ENCODE measurements around the gene NDUFB8. TPM values are rescaled to one million over a fixed set of nuclear protein-coding genes. Genes with fewer than 3 reads are reported as not detected.

Gene NDUFB8
- total and polyA plus RNA-seq, 4 donors: 166 to 273 (median 268) TPM

- DNase-seq (ENCODE audit: low read depth in 4 of 6, low spot score in 6 of 6): peak; percentile 21 to 85 (median 52)
- no peaks in the 10 kb centered on the region for H3K9me3 ChIP-seq (ENCODE audit: control insufficient read depth, insufficient read depth, low read length)
- no peak overlapping the region for H3K27ac ChIP-seq (ENCODE audit: low read depth, low read length)
- H3K27me3 ChIP-seq (ENCODE audit: control insufficient read depth, insufficient read depth, low read length): peaks cover 35% of the 10 kb centered on the region
- WGBS (ENCODE audit: insufficient coverage): under 1% methylated on average over 57 of the region's 59 CpGs
- H3K4me1 ChIP-seq (ENCODE audit: control insufficient read depth, insufficient read depth, low read length): peaks cover 22% of the 10 kb centered on the region
- peaks cover 11% of the 10 kb centered on the region for H3K36me3 ChIP-seq (ENCODE audit: control insufficient read depth, insufficient read depth, low read length)
- peak overlapping the region; percentile 33 for H3K4me3 ChIP-seq (ENCODE audit: low read depth, low read length)
Measured at GRCh38 chr10:100482181-100482833, 47.4 kb downstream of the NDUFB8 start.

DNA sequence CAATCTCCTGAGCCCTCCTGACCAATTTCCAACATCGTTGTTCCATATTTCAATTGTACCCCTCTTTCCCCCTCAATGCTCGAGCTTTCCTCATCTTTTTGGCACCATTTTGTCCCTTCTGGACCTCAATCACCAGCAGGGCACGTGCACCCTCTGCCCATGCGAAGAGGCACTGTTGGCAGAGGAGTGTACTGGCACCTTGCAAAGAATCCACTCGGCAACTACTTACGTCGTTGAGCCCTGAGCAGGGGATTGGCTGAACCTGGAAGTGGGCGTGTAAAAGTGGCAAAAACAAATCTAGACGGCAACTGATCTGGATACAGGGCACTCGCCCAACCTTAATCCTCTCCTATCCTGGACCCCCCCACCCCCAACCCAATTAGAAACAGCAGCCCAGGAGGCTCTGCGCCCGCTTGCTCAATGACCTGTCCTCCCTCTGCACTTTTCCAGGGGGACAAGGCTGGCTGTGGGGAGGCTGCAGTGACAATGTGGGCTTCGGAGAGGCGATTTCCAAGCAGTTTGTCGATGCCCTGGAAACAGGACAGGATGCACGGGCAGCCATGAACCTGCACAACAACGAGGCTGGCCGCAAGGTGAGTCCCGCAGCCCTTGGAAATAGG, 48.1 kb downstream of the NDUFB8 start:
- Histone ChIP-seq H3K36me3 (ENCODE audit: control insufficient read depth, insufficient read depth, low read length) (peaks cover 5% of the 10 kb centered on the region), H3K9me3 (ENCODE audit: control insufficient read depth, insufficient read depth, low read length) (no peaks in the 10 kb centered on the region), H3K4me3 (ENCODE audit: low read depth, low read length) (peak overlapping the region; percentile 33), H3K27ac (ENCODE audit: low read depth, low read length) (no peak overlapping the region), H3K27me3 (ENCODE audit: control insufficient read depth, insufficient read depth, low read length) (peaks cover 35% of the 10 kb centered on the region), H3K4me1 (ENCODE audit: control insufficient read depth, insufficient read depth, low read length) (peaks cover 22% of the 10 kb centered on the region)
- peak; percentile 85 to 98 (median 90) for DNase-seq (ENCODE audit: low read depth in 4 of 6, low spot score in 6 of 6)
- 2% methylated on average over 16 of the region's 19 CpGs for WGBS (ENCODE audit: insufficient coverage)

- Histone ChIP-seq H3K4me3 (ENCODE audit: low read depth, low read length) (no peak overlapping the region), H3K36me3 (ENCODE audit: control insufficient read depth, insufficient read depth, low read length) (no peaks in the 10 kb centered on the region), H3K27ac (ENCODE audit: low read depth, low read length) (no peak overlapping the region), H3K9me3 (ENCODE audit: control insufficient read depth, insufficient read depth, low read length) (no peaks in the 10 kb centered on the region), H3K4me1 (ENCODE audit: control insufficient read depth, insufficient read depth, low read length) (peaks cover 19% of the 10 kb centered on the region), H3K27me3 (ENCODE audit: control insufficient read depth, insufficient read depth, low read length) (peaks cover 35% of the 10 kb centered on the region)
- no peak for DNase-seq (ENCODE audit: low read depth in 4 of 6, low spot score in 6 of 6)
- WGBS (ENCODE audit: insufficient coverage): 79% methylated on average over 2 of the region's 2 CpGs
Measured at GRCh38 chr10:100480002-100480401, 49.7 kb downstream of the NDUFB8 start.

- Histone ChIP-seq H3K27me3 (ENCODE audit: control insufficient read depth, insufficient read depth, low read length) (peaks cover 35% of the 10 kb centered on the region), H3K9me3 (ENCODE audit: control insufficient read depth, insufficient read depth, low read length) (no peaks in the 10 kb centered on the region), H3K36me3 (ENCODE audit: control insufficient read depth, insufficient read depth, low read length) (no peaks in the 10 kb centered on the region), H3K4me3 (ENCODE audit: low read depth, low read length) (no peak overlapping the region), H3K4me1 (ENCODE audit: control insufficient read depth, insufficient read depth, low read length) (peaks cover 19% of the 10 kb centered on the region), H3K27ac (ENCODE audit: low read depth, low read length) (no peak overlapping the region)
- WGBS (ENCODE audit: insufficient coverage): no CpG with 5 or more reads among the region's 4 CpGs
- DNase-seq (ENCODE audit: low read depth in 4 of 6, low spot score in 6 of 6): no peak
Measured at GRCh38 chr10:100479037-100479436, 50.6 kb downstream of the NDUFB8 start.

DNA sequence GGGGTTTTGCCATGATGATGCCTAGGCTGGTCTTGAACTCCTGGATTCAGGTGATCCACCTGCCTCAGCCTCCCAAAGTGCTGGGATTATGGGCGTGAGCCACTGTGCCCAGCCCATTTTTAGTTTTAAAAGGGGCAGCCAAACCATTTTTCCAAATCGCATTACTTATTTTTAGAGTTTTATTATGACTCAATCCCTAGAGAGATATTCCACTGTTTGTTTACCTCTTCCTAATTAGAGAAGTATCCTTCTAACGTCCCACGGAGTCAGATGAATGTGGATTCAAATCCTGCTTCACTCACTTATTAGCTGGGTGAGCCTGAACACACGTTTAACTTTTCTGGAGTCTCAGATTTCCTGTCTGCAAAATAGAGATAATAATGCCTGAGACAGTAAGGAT, 51.7 kb downstream of the NDUFB8 start:
- H3K36me3 ChIP-seq (ENCODE audit: control insufficient read depth, insufficient read depth, low read length): no peaks in the 10 kb centered on the region
- no peak for DNase-seq (ENCODE audit: low read depth in 4 of 6, low spot score in 6 of 6)
- peaks cover 32% of the 10 kb centered on the region for H3K27me3 ChIP-seq (ENCODE audit: control insufficient read depth, insufficient read depth, low read length)
- no peaks in the 10 kb centered on the region for H3K9me3 ChIP-seq (ENCODE audit: control insufficient read depth, insufficient read depth, low read length)
- no peak overlapping the region for H3K27ac ChIP-seq (ENCODE audit: low read depth, low read length)
- WGBS (ENCODE audit: insufficient coverage): 100% methylated on average over 1 of the region's 5 CpGs
- H3K4me1 ChIP-seq (ENCODE audit: control insufficient read depth, insufficient read depth, low read length): peaks cover 17% of the 10 kb centered on the region
- no peak overlapping the region for H3K4me3 ChIP-seq (ENCODE audit: low read depth, low read length)

Other genes with a start within 250 kb of the NDUFB8 start
- gene BLOC1S2, start 243.2 kb downstream of the NDUFB8 start, total RNA-seq: 10 to 100 TPM; 46.8 to 80.4 TPM
- 10 to 100 TPM; 83.8 to 96.2 TPM for gene BLOC1S2, start 243.2 kb downstream of the NDUFB8 start, polyA plus RNA-seq (ENCODE audit: insufficient read length in 2 of 2)
- gene PKD2L1, start 199.6 kb downstream of the NDUFB8 start, total RNA-seq: under 1 TPM; 0.33 to 0.59 TPM
- gene PKD2L1, start 199.6 kb downstream of the NDUFB8 start, polyA plus RNA-seq (ENCODE audit: insufficient read length in 2 of 2): under 1 TPM; 0.41 to 0.81 TPM
- 100 to 1,000 TPM; 172 to 322 TPM for gene SCD, start 182.6 kb downstream of the NDUFB8 start, total RNA-seq
- gene SCD, start 182.6 kb downstream of the NDUFB8 start, polyA plus RNA-seq (ENCODE audit: insufficient read length in 2 of 2): 100 to 1,000 TPM; 392 to 662 TPM
- gene WNT8B, start 66.9 kb downstream of the NDUFB8 start, total RNA-seq: under 1 TPM; 0.06 to 0.10 TPM
- gene WNT8B, start 66.9 kb downstream of the NDUFB8 start, polyA plus RNA-seq (ENCODE audit: insufficient read length in 2 of 2): under 1 TPM; 0.32 to 0.44 TPM
- 10 to 100 TPM in 1 of 2 donors, 1 to 10 TPM in 1; 6.4 to 11.4 TPM for gene SEC31B, start 10.0 kb downstream of the NDUFB8 start, total RNA-seq
- 10 to 100 TPM; 23.1 to 38.4 TPM for gene SEC31B, start 10.0 kb downstream of the NDUFB8 start, polyA plus RNA-seq (ENCODE audit: insufficient read length in 2 of 2)
- gene HIF1AN, start 6.1 kb upstream of the NDUFB8 start, total RNA-seq: 10 to 100 TPM; 12.0 to 13.3 TPM
- 10 to 100 TPM; 32.4 to 32.9 TPM for gene HIF1AN, start 6.1 kb upstream of the NDUFB8 start, polyA plus RNA-seq (ENCODE audit: insufficient read length in 2 of 2)
- gene PAX2, start 215.7 kb upstream of the NDUFB8 start, total RNA-seq: 10 to 100 TPM in 1 of 2 donors, 1 to 10 TPM in 1; 1.9 to 13.6 TPM
- 10 to 100 TPM; 45.0 to 54.8 TPM for gene PAX2, start 215.7 kb upstream of the NDUFB8 start, polyA plus RNA-seq (ENCODE audit: insufficient read length in 2 of 2)